ENCODE data around the gene MED26. TPM values are rescaled to one million over a fixed set of nuclear protein-coding genes. Genes with fewer than 3 reads are reported as not detected.

MED26 gene
- total and polyA plus RNA-seq, 10 of the 15 experiments (the other 5 are each of a cell fraction or from before 2014, with no cell fraction given) = 1.1 to 21.4 (median 9.7) TPM

DNA sequence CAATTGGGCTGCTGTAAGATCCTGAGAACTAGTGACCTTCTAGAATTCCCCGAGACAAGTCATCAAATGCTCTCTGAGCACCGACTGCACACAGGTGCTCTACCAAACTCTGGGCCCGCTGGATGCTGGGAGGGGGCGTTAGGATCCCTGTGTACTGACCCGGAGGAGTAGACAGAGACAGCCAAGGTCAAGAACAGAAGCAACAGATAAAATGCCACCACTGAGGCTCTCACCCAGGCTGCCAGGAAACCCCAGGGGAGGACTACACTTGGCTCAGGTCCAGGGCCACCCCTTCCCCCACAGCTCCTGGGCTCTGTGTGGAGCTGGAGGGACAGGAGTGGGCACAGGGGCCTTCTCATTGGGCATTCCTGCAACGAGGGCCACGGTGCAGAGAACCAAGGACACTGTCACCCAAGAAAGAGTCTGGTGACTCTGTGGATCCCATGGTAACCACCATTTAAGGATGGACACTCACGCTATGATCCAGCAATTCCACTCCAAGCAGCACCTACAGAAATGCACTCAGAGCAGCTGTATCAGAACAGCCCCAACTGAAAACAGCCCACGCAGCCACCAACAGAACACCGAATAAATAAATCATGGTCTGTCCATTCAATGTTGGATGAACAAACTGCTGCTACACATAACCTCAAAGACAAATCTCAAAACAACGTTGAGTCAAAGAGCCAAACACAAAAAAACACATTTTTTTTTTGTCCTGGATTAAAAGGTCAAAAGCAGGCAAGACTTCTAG lies 39.0 kb downstream of the MED26 start:
- FAIRE-seq = no peak
- TF ChIP-seq SMAD1 (IDR thresholded peaks at IDR 0.05; ENCODE audit: low read depth, partially characterized antibody) (peak; percentile 60), ATF7 (IDR thresholded peaks at IDR 0.05; ENCODE audit: low read depth) (no peak), CBFB (IDR thresholded peaks at IDR 0.05; ENCODE audit: low read depth) (no peak), ZNF24 (IDR thresholded peaks at IDR 0.05) (no peak), ETV6 (conservative IDR thresholded peaks at IDR 0.05 in 1 of 2, IDR thresholded peaks at IDR 0.05 in 1 of 2; ENCODE audit: borderline replicate concordance in 1 of 2, low read depth in 1 of 2) (no peak), TCF3 (IDR thresholded peaks at IDR 0.05; ENCODE audit: borderline replicate concordance, insufficient read depth, low read depth, low read length) (0 out of 2 replicates have a peak, but pooled peaks have one; percentile 20), ZSCAN29 (IDR thresholded peaks at IDR 0.05) (no peak), FOXM1 (IDR thresholded peaks at IDR 0.05; ENCODE audit: low read depth, low read length) (no peak)
- TF ChIP-seq, protein P1, sequence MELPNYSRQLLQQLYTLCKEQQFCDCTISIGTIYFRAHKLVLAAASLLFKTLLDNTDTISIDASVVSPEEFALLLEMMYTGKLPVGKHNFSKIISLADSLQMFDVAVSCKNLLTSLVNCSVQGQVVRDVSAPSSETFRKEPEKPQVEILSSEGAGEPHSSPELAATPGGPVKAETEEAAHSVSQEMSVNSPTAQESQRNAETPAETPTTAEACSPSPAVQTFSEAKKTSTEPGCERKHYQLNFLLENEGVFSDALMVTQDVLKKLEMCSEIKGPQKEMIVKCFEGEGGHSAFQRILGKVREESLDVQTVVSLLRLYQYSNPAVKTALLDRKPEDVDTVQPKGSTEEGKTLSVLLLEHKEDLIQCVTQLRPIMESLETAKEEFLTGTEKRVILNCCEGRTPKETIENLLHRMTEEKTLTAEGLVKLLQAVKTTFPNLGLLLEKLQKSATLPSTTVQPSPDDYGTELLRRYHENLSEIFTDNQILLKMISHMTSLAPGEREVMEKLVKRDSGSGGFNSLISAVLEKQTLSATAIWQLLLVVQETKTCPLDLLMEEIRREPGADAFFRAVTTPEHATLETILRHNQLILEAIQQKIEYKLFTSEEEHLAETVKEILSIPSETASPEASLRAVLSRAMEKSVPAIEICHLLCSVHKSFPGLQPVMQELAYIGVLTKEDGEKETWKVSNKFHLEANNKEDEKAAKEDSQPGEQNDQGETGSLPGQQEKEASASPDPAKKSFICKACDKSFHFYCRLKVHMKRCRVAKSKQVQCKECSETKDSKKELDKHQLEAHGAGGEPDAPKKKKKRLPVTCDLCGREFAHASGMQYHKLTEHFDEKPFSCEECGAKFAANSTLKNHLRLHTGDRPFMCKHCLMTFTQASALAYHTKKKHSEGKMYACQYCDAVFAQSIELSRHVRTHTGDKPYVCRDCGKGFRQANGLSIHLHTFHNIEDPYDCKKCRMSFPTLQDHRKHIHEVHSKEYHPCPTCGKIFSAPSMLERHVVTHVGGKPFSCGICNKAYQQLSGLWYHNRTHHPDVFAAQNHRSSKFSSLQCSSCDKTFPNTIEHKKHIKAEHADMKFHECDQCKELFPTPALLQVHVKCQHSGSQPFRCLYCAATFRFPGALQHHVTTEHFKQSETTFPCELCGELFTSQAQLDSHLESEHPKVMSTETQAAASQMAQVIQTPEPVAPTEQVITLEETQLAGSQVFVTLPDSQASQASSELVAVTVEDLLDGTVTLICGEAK (IDR thresholded peaks at IDR 0.05; ENCODE audit: borderline replicate concordance) = no peak
- TF ChIP-seq, protein P2, sequence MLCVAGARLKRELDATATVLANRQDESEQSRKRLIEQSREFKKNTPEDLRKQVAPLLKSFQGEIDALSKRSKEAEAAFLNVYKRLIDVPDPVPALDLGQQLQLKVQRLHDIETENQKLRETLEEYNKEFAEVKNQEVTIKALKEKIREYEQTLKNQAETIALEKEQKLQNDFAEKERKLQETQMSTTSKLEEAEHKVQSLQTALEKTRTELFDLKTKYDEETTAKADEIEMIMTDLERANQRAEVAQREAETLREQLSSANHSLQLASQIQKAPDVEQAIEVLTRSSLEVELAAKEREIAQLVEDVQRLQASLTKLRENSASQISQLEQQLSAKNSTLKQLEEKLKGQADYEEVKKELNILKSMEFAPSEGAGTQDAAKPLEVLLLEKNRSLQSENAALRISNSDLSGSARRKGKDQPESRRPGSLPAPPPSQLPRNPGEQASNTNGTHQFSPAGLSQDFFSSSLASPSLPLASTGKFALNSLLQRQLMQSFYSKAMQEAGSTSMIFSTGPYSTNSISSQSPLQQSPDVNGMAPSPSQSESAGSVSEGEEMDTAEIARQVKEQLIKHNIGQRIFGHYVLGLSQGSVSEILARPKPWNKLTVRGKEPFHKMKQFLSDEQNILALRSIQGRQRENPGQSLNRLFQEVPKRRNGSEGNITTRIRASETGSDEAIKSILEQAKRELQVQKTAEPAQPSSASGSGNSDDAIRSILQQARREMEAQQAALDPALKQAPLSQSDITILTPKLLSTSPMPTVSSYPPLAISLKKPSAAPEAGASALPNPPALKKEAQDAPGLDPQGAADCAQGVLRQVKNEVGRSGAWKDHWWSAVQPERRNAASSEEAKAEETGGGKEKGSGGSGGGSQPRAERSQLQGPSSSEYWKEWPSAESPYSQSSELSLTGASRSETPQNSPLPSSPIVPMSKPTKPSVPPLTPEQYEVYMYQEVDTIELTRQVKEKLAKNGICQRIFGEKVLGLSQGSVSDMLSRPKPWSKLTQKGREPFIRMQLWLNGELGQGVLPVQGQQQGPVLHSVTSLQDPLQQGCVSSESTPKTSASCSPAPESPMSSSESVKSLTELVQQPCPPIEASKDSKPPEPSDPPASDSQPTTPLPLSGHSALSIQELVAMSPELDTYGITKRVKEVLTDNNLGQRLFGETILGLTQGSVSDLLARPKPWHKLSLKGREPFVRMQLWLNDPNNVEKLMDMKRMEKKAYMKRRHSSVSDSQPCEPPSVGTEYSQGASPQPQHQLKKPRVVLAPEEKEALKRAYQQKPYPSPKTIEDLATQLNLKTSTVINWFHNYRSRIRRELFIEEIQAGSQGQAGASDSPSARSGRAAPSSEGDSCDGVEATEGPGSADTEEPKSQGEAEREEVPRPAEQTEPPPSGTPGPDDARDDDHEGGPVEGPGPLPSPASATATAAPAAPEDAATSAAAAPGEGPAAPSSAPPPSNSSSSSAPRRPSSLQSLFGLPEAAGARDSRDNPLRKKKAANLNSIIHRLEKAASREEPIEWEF (IDR thresholded peaks at IDR 0.05; ENCODE audit: insufficient replicate concordance, low read depth, low read length) = no peak
- TF ChIP-seq, protein P3, sequence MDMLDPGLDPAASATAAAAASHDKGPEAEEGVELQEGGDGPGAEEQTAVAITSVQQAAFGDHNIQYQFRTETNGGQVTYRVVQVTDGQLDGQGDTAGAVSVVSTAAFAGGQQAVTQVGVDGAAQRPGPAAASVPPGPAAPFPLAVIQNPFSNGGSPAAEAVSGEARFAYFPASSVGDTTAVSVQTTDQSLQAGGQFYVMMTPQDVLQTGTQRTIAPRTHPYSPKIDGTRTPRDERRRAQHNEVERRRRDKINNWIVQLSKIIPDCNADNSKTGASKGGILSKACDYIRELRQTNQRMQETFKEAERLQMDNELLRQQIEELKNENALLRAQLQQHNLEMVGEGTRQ (IDR thresholded peaks at IDR 0.05; ENCODE audit: borderline replicate concordance, low read depth, low read length) = no peak

More for the DNA sequence above, 39.0 kb downstream of the MED26 start:
- ChIA-PET SMC1A (ENCODE audit: uncharacterized antibody, unreplicated experiment) (interaction anchor here (0.6 to 10.9 kb wide), 9 partner anchors 9 to 147 kb away, joined by 3 to 164 read pairs (median 5); partner anchors contain the start of genes MED26, SLC35E1, SMIM7 and TMEM38A), POLR2A (interaction anchor here (0.5 to 13.1 kb wide), 12 partner anchors 11 to 189 kb away, joined by 3 to 220 read pairs (median 4); partner anchors contain the start of genes CHERP, MED26, SLC35E1 and SMIM7), CTCF (interaction anchor here (0.6 to 9.8 kb wide), 5 partner anchors 12 to 140 kb away, joined by 3 to 83 read pairs (median 4); partner anchors contain the start of gene MED26), RAD21 (ENCODE audit: unreplicated experiment) (interaction anchor here (1.0 to 11.3 kb wide), 13 partner anchors 12 to 536 kb away, joined by 3 to 169 read pairs (median 10); partner anchors contain the start of genes CHERP, MED26, SLC35E1 and SMIM7)
- Histone ChIP-seq H3K27ac (ENCODE audit: control insufficient read depth, insufficient read depth) (peak overlapping the region; percentile 99), H3K4me2 (ENCODE audit: control insufficient read depth, insufficient read depth) (peak overlapping the region; percentile 100), H3K4me3 (peak overlapping the region; percentile 72), H2AFZ (ENCODE audit: control insufficient read depth, low read depth, low read length) (no peak overlapping the region), H3K27me3 (replicated peaks in 1 of 2; ENCODE audit: control insufficient read depth in 2 of 2, insufficient read depth in 2 of 2, low read length in 1 of 2) (no peaks in the 10 kb centered on the region), H4K20me1 (ENCODE audit: control insufficient read depth, insufficient read depth) (no peaks in the 10 kb centered on the region; the same call in 1 of the 2 replicates), H3K9me3 (replicated peaks; ENCODE audit: control insufficient read depth, insufficient read depth, low read length) (no peaks in the 10 kb centered on the region), H3K4me1 (ENCODE audit: control insufficient read depth, insufficient read depth, low read length) (peaks cover 70% of the 10 kb centered on the region), H3K9ac (ENCODE audit: control insufficient read depth, insufficient read depth, low read length) (peak overlapping the region; percentile 99), H3K36me3 (ENCODE audit: control insufficient read depth in 2 of 2, insufficient read depth in 2 of 2, low read length in 1 of 2) (peaks cover 0 to 4% of the 10 kb centered on the region in 2 experiments; a peak in 1 of 4 replicates), H3K79me2 (ENCODE audit: control insufficient read depth, insufficient read depth, low read length) (peaks cover 96% of the 10 kb centered on the region)
- BruUV-seq (replicated peaks) = no TSS peak
- 1% methylated on average over 11 of the region's 11 CpGs for WGBS (ENCODE audit: insufficient coverage, insufficient replicate concordance, low lambda C conversion rate, missing lambda C conversion rate)
- ATAC-seq = peak; percentile 0; the same call in 2 of the 3 replicates
- in situ Hi-C loops (cut with MboI) = loop anchor here (5.0 to 25.0 kb wide), 2 partner anchors 38 to 2002 kb away; partner anchors contain the start of genes CLEC17A and MED26
- intact Hi-C loops (cut with micrococcal nuclease; ENCODE audit: unreplicated experiment) = loop anchor here (1.0 to 5.0 kb wide), 3 partner anchors 47 to 512 kb away; partner anchors contain the start of genes CHERP, HSH2D and TPM4
- DNase-seq (ENCODE audit: low read depth, low spot score) = no peak

Measured in GM12878 (cell line).